ENCODE measurements around the gene HARS1.
"Not testable (repeated sequence)": the region's sequence is repeated elsewhere in the genome, so short reads cannot be mapped to it uniquely, and the experiment has no call there.

Gene HARS1, protein sequence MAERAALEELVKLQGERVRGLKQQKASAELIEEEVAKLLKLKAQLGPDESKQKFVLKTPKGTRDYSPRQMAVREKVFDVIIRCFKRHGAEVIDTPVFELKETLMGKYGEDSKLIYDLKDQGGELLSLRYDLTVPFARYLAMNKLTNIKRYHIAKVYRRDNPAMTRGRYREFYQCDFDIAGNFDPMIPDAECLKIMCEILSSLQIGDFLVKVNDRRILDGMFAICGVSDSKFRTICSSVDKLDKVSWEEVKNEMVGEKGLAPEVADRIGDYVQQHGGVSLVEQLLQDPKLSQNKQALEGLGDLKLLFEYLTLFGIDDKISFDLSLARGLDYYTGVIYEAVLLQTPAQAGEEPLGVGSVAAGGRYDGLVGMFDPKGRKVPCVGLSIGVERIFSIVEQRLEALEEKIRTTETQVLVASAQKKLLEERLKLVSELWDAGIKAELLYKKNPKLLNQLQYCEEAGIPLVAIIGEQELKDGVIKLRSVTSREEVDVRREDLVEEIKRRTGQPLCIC

DNA sequence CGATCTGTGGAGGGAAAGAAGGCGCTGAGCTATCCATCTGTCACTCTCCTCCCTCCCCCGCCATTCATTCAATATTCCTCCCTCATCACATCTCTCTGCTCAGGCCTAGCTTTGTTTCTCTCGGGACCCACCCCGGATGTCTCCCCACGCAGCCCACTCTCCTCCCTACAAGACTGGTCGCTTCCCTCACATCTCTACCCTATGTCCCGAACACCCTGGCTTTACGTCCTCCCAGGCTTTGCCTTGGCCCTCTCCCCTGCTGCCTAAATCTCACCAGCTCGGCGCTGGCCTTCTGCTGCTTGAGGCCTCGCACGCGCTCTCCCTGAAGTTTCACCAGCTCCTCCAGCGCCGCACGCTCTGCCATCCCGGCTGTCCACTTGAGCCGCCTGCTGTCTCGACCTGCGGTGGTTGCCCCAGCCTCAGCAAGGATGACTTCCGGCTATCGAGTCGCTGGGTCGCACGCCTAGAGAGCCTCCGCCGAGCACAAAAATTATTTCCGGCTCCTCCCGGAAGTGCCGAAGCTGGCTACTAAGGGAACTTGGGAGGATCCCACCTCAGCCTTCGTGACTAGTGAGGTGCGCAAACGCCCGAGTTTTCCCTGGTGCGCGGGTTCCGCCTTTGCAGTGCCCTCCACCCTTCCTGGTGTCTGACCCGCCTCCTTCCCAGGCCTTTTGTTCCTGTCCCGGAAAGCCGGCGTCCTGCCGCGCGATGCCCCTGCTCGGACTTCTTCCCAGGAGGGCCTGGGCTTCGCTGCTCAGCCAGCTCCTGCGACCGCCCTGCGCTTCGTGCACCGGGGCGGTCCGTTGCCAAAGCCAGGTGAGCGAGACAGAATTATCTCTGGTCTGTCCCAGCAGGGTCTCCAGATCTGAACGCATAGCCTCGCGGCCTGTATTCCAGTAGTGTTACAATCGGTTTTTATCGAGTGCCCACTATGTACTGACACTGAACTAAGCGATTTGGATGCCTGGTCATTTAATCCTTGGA, at the start of gene HARS1, which contains the start of gene HARS2:
HARS1 (minus strand) TSS at position 430 of the 984 bp plus-strand sequence; CDS start at position 364, 66 bp downstream.
HARS2 (plus strand) TSS at position 515 of the 984 bp plus-strand sequence; CDS start at position 709, 194 bp downstream.
- H3K9me3 ChIP-seq (ENCODE audit: control insufficient read depth, low read length): no peaks in the 10 kb centered on the region
- peak within 1 kb of the TSS; percentile 79 for H3K4me3 ChIP-seq (ENCODE audit: low read length)
- peaks cover 3% of the 10 kb centered on the region for H3K36me3 ChIP-seq (ENCODE audit: control insufficient read depth, insufficient read depth, low read length)
- H3K9ac ChIP-seq (ENCODE audit: low read length): peak within 1 kb of the TSS; percentile 84
- H3K27me3 ChIP-seq (ENCODE audit: control insufficient read depth, insufficient read depth, low read length): no peaks in the 10 kb centered on the region
- peaks cover 12% of the 10 kb centered on the region for H3K4me1 ChIP-seq (ENCODE audit: control insufficient read depth, insufficient read depth, low read length)

- Histone ChIP-seq H3K4me1 (ENCODE audit: control insufficient read depth, insufficient read depth, low read length) (no peaks in the 10 kb centered on the region), H3K36me3 (ENCODE audit: control insufficient read depth, insufficient read depth, low read length) (no peaks in the 10 kb centered on the region), H3K9me3 (ENCODE audit: control insufficient read depth, low read length) (no peaks in the 10 kb centered on the region), H3K27me3 (ENCODE audit: control insufficient read depth, insufficient read depth, low read length) (no peaks in the 10 kb centered on the region), H3K9ac (ENCODE audit: low read length) (no peak overlapping the region), H3K4me3 (ENCODE audit: low read length) (no peak overlapping the region)
Measured at GRCh38 chr5:140737486-140737885, 46.3 kb upstream of the HARS1 start.

DNA sequence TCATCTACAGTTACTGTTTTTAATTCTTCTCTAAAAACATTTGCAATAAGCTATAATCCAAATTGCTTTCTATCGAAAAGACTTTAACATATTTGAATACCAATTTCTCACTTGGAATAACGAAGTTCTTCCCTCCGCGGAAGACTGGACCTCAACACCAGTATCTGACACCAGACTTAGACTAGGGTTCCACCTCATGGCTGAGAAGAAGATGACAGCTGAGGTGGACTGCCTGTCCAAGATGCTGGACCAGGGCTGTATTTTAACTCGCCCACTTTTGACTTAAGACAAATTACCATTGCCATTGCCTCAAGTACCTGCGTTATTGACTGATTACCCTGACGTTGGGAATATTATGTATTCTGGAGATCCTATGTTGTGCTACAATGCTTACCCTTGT, 43.2 kb upstream of the HARS1 start:
- Histone ChIP-seq H3K27me3 (ENCODE audit: control insufficient read depth, insufficient read depth, low read length) (no peaks in the 10 kb centered on the region), H3K9me3 (ENCODE audit: control insufficient read depth, low read length) (no peaks in the 10 kb centered on the region)

GRCh38 chr5:140733098-140733497, 41.9 kb upstream of the HARS1 start:
- no peaks in the 10 kb centered on the region for H3K9me3 ChIP-seq (ENCODE audit: control insufficient read depth, low read length)
- H3K9ac ChIP-seq (ENCODE audit: low read length): no peak overlapping the region
- no peaks in the 10 kb centered on the region for H3K36me3 ChIP-seq (ENCODE audit: control insufficient read depth, insufficient read depth, low read length)
- no peaks in the 10 kb centered on the region for H3K4me1 ChIP-seq (ENCODE audit: control insufficient read depth, insufficient read depth, low read length)
- H3K27me3 ChIP-seq (ENCODE audit: control insufficient read depth, insufficient read depth, low read length): no peaks in the 10 kb centered on the region
- H3K4me3 ChIP-seq (ENCODE audit: low read length): no peak overlapping the region

More for the DNA sequence above, 43.2 kb upstream of the HARS1 start:
- no peak overlapping the region for H3K4me3 ChIP-seq (ENCODE audit: low read length)
- H3K36me3 ChIP-seq (ENCODE audit: control insufficient read depth, insufficient read depth, low read length): no peaks in the 10 kb centered on the region
- no peak overlapping the region for H3K9ac ChIP-seq (ENCODE audit: low read length)
- no peaks in the 10 kb centered on the region for H3K4me1 ChIP-seq (ENCODE audit: control insufficient read depth, insufficient read depth, low read length)

- H3K27me3 ChIP-seq (ENCODE audit: control insufficient read depth, insufficient read depth, low read length): no peaks in the 10 kb centered on the region
- H3K4me1 ChIP-seq (ENCODE audit: control insufficient read depth, insufficient read depth, low read length): no peaks in the 10 kb centered on the region
- no peaks in the 10 kb centered on the region for H3K9me3 ChIP-seq (ENCODE audit: control insufficient read depth, low read length)
- no peak overlapping the region for H3K9ac ChIP-seq (ENCODE audit: low read length)
- no peaks in the 10 kb centered on the region for H3K36me3 ChIP-seq (ENCODE audit: control insufficient read depth, insufficient read depth, low read length)
- no peak overlapping the region for H3K4me3 ChIP-seq (ENCODE audit: low read length)
Measured at GRCh38 chr5:140725799-140726471, 34.8 kb upstream of the HARS1 start.

GRCh38 chr5:140721395-140721794, 30.2 kb upstream of the HARS1 start:
- H3K4me3 ChIP-seq (ENCODE audit: low read length); H3K9me3 ChIP-seq (ENCODE audit: control insufficient read depth, low read length); H3K4me1 ChIP-seq (ENCODE audit: control insufficient read depth, insufficient read depth, low read length); H3K9ac ChIP-seq (ENCODE audit: low read length); H3K36me3 ChIP-seq (ENCODE audit: control insufficient read depth, insufficient read depth, low read length); H3K27me3 ChIP-seq (ENCODE audit: control insufficient read depth, insufficient read depth, low read length): not testable (repeated sequence)

DNA sequence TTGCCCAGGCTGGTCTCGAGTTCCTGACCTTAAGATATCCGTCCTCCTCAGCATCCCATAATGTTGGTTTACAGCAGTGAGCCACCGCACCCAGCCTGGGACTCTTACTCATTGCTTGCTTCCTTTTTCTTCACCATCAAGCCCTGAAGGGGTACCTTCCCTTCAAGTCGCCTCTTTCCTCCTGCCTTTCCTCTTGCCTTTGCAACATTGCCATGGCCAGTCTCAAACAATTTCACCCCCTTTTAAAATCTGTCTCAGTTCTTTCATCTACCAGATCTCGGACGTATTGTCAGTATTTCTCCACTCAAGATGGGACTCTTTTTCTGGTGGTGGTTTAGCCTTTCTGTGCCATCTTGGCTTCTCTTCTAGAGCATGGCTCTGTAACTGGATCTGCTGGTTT, 29.6 kb upstream of the HARS1 start:
- H3K27me3 ChIP-seq (ENCODE audit: control insufficient read depth, insufficient read depth, low read length); H3K4me3 ChIP-seq (ENCODE audit: low read length); H3K9ac ChIP-seq (ENCODE audit: low read length); H3K4me1 ChIP-seq (ENCODE audit: control insufficient read depth, insufficient read depth, low read length); H3K9me3 ChIP-seq (ENCODE audit: control insufficient read depth, low read length); H3K36me3 ChIP-seq (ENCODE audit: control insufficient read depth, insufficient read depth, low read length): not testable (repeated sequence)

- H3K4me3 ChIP-seq (ENCODE audit: low read length): peak overlapping the region; percentile 38
- H3K36me3 ChIP-seq (ENCODE audit: control insufficient read depth, insufficient read depth, low read length): no peaks in the 10 kb centered on the region
- H3K9ac ChIP-seq (ENCODE audit: low read length): peak overlapping the region; percentile 73
- no peaks in the 10 kb centered on the region for H3K27me3 ChIP-seq (ENCODE audit: control insufficient read depth, insufficient read depth, low read length)
- no peaks in the 10 kb centered on the region for H3K9me3 ChIP-seq (ENCODE audit: control insufficient read depth, low read length)
- H3K4me1 ChIP-seq (ENCODE audit: control insufficient read depth, insufficient read depth, low read length): peaks cover 3% of the 10 kb centered on the region
Measured at GRCh38 chr5:140718266-140718592, 27.1 kb upstream of the HARS1 start.

DNA sequence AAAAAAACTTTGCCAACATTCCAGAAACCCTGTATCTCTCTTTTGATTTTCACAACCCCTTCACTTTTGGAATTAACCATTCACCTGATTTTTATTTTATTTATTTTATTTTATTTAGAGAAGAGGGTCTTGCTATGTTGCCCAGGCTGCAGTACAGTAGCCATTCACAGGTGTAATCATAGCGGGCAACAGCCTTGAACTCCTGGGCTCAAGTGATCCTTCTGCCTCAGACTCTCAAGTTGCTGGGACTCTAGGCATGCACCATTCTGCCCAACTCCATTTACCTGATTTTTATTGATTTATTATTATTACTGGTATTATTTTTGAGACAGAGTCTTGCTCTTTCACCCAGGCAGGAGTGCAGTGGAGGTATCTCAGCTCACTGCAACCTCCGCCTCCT, 25.1 kb upstream of the HARS1 start:
- not testable (repeated sequence) for H3K27me3 ChIP-seq (ENCODE audit: control insufficient read depth, insufficient read depth, low read length); H3K9ac ChIP-seq (ENCODE audit: low read length); H3K9me3 ChIP-seq (ENCODE audit: control insufficient read depth, low read length); H3K36me3 ChIP-seq (ENCODE audit: control insufficient read depth, insufficient read depth, low read length); H3K4me1 ChIP-seq (ENCODE audit: control insufficient read depth, insufficient read depth, low read length); H3K4me3 ChIP-seq (ENCODE audit: low read length)

DNA sequence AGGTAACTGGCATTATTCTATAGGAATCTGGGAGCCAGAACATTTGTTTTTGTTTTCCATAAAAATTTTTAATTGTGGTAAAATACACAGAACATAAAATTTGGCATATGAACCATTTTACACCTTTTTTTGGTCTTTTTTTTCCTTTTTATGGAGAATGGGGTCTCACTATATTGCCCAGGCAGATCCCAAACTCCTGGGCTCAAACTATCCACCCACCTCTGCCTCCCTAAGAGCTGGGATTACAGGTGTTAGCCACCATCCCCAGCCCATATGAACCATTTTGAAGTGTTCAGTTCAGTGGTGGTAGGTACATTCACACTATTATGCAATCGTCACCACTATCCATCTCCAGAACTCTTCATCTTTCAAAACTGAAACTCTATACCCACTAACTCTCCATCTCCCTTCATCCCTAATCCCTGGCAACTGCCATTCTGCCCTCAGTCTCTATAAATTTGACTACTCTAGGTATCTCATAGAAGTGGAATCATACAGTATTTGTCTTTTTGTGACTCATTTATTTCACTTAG, 22.5 kb upstream of the HARS1 start:
- Histone ChIP-seq H3K9ac (ENCODE audit: low read length) (no peak overlapping the region), H3K27me3 (ENCODE audit: control insufficient read depth, insufficient read depth, low read length) (no peaks in the 10 kb centered on the region)

DNA sequence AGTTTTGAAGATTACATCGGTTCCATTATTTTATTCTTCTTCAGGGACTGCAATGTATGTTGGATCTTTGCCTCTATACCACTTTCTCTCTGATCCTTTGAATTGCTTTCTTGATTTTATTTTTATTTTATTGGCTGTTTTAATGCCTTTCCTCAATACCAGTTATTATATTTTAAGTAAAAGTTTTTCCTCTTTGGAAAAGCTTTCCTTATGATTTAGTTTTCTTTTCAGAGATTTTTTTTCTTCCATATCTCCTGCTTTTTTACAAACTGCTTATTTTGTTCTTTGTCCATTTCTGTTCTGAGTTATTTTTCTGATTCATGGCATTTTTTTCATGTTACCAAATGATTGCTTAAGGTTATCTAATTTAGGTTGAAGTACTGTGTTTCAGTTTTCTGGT, 20.6 kb upstream of the HARS1 start:
- H3K27me3 ChIP-seq (ENCODE audit: control insufficient read depth, insufficient read depth, low read length): no peaks in the 10 kb centered on the region
- H3K9me3 ChIP-seq (ENCODE audit: control insufficient read depth, low read length): no peaks in the 10 kb centered on the region
- no peaks in the 10 kb centered on the region for H3K36me3 ChIP-seq (ENCODE audit: control insufficient read depth, insufficient read depth, low read length)
- no peak overlapping the region for H3K4me3 ChIP-seq (ENCODE audit: low read length)
- no peak overlapping the region for H3K9ac ChIP-seq (ENCODE audit: low read length)
- no peaks in the 10 kb centered on the region for H3K4me1 ChIP-seq (ENCODE audit: control insufficient read depth, insufficient read depth, low read length)

More for the DNA sequence above, 22.5 kb upstream of the HARS1 start:
- peaks cover 3% of the 10 kb centered on the region for H3K4me1 ChIP-seq (ENCODE audit: control insufficient read depth, insufficient read depth, low read length)
- no peaks in the 10 kb centered on the region for H3K36me3 ChIP-seq (ENCODE audit: control insufficient read depth, insufficient read depth, low read length)
- H3K9me3 ChIP-seq (ENCODE audit: control insufficient read depth, low read length): no peaks in the 10 kb centered on the region
- H3K4me3 ChIP-seq (ENCODE audit: low read length): no peak overlapping the region

Measured in mucosa of stomach (tissue), 1 donor.